ENCODE measurements around the gene XPC.

XPC gene

DNA sequence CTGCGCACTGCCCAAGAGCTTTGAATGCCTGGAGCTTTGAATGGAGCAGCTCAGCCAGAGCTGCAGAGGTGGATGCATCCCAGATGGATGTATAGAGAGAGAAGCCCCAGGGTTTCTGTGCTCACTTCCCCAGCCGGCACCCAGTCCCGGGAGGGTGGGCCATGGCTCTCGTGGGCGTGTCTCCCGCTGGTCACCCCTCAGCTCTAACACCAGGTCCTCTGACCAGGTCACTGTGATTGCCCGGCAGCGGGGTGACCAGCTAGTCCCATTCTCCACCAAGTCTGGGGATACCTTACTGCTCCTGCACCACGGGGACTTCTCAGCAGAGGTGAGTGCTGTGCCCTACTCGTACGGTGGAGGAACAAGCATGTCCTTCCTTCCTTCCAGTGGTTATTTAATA, 42.8 kb downstream of the XPC start:
- no peak for DNase-seq (ENCODE audit: low read depth in 1 of 2, low spot score in 1 of 2)

DNA sequence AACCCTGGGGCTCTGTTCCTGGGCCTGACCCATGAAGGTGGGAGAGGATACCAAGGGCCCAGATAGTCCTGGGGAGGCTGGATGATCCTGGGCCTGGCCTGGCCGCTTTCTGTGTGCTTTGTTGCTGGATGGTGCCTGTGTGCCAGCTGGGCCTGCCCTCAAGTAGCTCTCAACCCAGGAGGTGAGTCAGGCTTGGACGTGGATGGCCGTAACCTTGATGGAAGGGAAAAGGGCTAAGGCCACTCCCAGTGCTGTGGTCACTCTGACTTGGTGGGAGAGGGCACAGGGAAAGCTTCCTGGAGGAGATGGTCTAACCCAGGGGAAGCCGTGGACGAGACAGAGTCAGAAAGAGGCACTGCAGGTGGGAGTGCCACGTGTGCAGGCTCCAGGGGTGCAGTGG, 44.1 kb downstream of the XPC start:
- no peak for DNase-seq (ENCODE audit: low read depth in 1 of 2, low spot score in 1 of 2)

DNA sequence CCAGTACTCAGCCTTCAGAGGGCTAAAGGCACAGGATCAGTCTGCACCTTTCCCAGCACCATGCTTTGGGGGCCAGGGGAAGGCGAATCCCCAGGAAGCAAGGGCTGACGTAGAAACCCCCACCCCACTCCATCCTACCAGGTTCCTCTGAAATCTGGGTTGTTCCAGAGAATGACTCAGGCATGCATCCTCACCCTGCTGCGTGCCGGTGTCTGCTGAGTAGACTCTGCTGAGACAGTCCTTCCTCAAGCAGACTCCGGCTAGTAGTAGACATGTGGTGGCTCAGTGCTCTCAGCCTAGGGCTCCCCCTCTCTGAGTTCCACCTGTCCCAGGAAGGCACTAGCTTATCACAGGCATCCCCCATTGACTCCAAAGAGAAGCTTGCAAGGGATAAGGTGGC, 44.5 kb downstream of the XPC start:
- no peak for DNase-seq (ENCODE audit: low read depth in 1 of 2, low spot score in 1 of 2)

DNA sequence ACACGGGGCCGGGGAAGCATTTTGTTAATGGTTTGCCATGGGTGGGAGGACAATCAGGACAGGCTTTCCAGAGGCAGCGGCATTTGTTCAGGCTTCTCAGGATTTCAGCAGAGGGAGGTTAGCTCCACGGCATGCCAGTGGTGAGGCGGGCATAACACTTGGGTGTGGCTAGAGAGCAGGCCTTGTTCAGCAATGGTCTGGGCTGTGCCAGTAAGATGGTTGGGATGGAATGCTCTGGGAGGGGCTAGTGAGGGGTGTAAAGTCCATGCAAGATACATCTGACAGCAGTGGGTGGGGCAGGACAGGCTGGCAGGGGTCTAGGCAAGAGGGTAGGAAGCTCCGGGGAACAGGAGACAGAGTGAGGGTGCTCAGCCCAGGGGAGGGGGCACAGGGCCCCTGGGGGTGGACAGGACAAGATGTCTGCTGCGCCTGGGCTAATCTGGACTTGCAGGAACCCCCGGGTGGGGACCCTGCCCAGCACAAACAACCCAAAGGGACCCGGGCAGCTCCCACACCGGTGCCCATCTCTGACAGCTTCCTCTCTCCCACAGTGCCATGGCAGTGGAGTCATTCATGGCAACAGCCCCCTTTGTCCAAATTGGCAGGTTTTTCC, 45.1 kb downstream of the XPC start:
- DNase-seq (ENCODE audit: low read depth in 1 of 2, low spot score in 1 of 2) = no peak

DNA sequence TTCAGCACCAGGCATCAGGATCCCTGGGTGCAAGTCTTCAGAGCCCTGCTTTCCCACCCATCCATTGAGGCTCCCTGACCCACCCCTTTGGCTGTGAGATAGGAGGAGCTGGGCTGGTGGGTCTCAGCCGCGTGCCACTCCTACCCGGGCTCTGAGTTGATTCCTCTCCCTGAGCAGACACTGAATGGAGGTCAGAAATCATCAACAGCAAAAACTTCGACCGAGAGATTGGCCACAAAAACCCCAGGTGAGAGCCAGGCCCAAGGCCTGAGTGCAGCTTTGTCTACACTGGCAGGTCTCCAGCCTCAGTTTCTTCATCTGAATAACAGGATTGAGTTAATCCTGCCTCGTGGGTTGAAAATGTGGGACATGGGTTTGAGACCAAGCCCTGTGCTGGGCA, 45.7 kb downstream of the XPC start:
- no peak for DNase-seq (ENCODE audit: low read depth in 1 of 2, low spot score in 1 of 2)

DNA sequence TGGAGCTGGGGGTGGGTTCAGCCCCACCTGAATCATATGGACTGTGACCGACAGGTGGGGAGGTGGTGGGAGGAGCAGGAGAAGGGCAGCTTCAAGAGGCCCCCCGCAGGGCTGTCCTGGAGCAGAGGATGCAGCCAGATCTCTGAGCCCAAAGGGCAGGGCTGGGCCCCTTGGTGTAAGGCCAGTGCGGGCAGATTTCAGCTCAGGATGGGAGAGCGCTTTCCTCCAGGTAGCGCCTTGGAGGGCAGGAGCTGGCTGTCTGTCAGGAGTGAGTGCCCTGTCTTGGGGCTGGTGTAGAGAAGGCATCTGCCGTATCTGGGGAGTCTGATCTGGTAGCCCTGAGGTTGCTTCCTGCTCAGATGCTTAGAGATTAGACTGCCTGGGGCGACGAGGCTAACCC, 46.3 kb downstream of the XPC start:
- DNase-seq (ENCODE audit: low read depth in 1 of 2, low spot score in 1 of 2) = no peak

DNA sequence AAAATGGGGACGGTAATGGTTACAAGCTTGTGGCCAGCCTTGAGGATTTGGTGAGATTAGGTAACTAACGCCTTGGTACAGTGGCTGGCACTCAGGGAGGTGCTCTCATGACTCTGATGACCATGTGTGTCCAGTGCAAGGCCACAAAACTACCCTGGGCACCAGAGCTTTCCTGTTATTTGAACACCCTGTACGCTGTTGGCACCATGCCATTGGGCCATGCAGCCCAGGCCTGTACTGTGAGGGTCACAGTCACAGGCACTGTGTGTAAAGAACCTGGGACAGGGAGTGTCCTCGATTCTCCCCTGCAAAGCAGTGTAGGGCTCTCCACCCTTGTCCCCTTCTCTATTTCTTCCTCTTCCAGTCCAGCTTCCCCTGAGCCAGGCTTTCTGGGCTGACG, 47.3 kb downstream of the XPC start:
- DNase-seq (ENCODE audit: low read depth in 1 of 2, low spot score in 1 of 2) = no peak

DNA sequence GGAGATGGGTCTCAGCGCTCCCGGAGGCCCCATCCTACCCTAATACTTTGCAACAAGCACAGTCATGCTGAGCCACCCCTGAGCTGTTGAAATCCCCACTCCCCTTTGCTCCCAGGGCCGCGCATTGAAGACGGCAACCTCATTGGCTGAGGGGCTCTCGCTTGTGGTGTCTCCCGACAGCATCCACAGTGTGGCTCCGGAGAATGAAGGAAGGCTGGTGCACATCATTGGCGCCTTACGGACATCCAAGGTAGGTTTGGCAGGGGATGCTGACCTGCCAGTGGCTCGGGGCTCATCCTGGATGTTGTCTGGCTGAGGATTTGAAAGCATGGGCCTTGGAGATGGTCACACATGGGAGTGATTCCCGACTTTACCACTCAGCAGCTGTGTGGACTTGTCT, 47.7 kb downstream of the XPC start:
- no peak for DNase-seq (ENCODE audit: low read depth in 1 of 2, low spot score in 1 of 2)

DNA sequence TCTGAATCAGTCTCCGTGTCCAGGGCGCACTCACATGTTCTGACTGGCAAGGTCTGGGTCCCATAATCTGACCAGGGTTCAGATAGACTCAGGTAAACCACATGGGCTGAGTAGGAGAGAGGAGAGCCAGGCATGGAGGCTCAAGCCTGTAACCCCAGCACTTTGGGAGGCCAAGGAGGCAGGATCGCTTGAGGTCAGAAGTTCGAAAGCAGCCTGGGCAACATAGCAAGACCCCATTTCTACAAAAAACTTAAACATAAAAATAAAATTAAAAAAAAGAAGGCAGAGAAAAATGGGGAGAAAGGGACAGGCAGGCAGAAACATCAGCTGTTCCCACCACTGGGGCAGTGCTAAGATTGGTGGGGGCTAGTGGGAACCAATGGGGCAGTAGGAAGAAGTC, 48.2 kb downstream of the XPC start:
- no peak for DNase-seq (ENCODE audit: low read depth in 1 of 2, low spot score in 1 of 2)

DNA sequence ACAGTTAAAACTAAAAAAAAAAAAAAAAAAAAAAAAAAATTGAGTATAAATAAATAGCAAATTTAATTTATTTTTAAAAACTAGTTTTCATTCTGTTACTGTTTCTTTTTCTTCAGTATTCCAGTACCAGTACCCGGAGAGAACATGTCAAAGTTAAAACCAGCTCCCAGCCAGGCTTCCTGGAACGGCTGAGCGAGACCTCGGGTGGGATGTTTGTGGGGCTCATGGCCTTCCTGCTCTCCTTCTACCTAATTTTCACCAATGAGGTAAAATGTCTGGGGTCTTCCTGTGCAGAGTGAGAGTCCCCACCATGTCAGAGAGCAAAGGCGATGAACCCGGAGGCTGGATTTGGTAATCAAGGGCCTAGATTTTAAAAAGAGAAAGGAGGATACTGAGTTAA, 49.1 kb downstream of the XPC start:
- DNase-seq (ENCODE audit: low read depth in 1 of 2, low spot score in 1 of 2) = no peak

DNA sequence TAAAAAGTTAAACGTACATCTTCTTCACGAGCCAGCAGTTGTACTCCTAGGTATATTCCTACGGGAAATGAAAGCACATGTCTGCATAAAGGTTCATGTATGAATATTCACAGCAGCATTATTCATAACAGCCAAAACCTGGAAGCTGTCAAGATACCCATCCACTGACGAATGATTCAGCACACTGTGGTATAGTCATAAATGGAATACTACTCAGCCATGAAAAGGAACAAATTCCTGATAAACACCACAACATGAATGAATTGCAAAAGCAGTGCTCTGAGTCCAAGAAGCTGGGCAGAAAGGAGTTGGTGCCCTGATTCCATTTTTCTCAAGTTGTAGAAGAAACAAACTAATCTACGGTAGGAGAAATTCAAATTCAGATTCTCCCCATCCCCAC, 49.7 kb downstream of the XPC start:
- DNase-seq (ENCODE audit: low read depth in 1 of 2, low spot score in 1 of 2) = no peak

DNA sequence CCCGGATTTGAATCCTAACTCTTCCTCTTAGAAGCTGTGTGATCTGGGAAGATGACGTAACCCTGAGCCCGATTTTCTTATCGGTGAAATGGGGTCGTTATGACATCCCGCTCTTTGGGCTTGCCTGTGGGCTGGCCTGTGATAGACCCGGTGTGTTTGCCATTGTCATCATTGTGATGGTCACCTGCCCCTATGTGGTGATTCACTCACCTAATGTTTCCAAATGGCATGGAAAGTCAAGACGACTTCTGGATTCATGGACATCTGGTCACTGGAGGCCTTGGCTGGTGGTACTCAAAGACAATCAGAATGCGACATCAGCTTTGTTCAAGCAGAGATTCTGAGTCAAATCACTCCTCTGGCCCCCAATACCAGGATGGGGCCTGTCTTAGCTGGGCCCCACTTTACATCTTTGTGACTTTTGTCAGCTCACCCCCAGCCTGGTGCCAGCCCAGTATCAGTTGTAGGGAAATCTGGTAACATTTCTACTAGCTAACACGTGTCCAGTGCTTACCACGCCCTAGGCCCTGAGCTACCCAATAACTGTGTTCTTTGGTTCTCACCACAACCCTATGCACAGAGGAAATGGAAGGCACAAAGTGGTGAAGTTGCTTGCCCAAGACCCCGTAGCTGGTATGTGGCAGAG, 50.8 kb downstream of the XPC start:
- DNase-seq (ENCODE audit: low read depth in 1 of 2, low spot score in 1 of 2) = no peak

DNA sequence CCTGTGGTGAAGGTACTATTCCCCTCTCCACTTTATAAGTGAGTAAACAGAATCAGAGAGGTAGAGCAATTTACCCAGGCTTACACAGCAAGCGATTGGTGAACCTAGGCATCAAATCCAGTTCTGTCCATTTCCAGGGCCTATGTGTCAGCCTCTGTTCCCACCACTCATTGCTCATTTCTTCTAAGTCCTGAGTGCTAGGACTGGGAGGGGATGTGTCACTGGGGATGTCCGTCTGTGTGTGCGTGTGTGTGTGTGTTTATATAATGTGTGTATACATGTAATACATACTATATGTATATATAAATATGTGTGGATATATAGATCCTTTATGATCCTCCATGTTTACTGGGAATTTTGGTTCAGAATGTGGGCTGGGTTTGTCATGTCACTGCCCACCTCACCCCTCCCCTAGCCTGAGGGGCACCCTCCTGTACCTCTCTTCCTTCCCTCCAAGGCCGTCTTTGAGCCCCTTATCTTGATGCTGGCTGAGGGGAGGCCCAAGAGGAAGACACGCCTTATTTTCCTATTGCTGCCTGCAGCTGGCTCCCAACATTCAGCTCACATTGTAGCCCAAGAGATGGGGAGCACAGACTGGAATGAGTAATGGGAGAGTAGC, 51.4 kb downstream of the XPC start:
- no peak for DNase-seq (ENCODE audit: low read depth in 1 of 2, low spot score in 1 of 2)

DNA sequence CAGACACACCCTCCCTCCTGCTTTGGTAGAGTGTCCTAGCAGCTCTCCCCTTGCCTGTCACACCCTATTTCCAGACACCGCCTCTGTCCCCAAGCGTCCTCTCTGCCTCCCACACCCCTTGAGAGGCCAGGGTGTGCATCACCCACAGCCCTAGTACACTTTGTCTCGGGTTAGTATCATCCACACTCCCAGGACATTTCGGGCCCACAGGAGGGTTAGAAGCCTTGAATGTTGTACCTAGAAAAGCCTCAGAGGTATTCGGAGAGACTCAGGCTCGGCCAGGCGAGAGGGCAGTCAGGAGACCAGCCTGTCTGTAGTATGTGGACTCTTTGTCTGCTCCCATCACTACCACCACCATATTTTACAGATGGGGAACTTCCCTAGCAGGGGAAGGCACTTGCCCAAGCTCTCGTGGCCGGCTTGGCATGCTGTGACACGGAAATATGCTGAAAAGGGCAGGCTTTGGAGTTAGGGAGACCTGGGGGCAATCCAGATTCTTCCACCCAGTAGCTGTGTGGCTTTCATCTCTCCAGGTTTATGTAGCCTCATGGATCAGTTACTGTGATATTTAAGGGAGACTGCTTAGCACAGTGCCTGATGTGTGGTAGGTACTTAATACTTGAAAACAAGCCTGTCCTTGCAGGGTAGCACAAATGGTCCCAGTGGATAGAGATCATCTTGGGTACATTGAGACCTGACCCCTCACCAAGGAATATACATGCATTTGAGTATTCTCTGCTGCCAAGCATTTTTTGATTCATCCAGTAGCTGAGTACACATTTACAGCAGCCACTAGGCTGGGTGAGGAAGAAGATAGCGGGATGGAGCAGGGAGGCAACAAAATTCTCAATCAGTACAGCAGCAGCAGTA, 52.1 kb downstream of the XPC start:
- no peak for DNase-seq (ENCODE audit: low read depth in 1 of 2, low spot score in 1 of 2)

DNA sequence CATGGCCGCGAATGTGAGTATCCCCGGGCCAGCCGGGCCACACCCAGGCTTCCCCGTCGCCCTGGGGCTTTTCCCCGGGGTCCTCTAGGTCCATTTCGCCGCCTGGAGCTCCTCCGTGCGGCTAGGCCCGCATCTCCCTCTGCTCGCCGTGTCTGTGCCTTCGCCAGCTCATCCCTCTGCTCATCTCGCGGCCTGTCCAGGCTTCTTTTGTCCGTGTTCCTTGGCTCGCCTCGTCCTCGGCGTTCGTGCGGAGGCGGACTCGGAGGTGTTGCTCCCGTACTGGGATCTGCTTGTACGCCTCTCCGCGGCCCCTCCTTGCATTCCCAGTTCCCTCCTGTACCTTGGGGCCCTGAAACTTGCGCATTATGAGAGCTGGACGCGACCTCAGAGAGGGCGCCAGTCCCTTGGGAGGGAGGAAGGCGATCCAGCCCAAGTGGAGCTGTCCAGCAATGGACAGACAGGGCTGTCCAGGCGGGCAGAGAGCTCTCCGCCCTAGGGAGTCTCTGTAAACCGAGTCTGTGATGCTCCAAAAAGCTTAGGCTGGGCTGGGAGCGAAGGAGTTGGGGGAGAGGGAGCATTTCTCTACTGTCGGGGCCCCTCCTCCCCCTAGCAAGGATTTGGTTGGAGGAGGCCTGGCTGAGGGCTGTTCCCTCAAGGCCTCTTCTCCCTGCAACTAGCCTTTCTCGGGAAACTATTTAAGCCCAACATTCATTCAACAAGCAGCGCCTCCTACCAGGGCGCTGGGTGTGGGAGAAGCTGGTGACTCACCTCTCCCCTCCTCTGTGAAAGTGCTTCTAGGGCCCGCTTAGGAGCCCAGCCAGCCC, 53.0 kb downstream of the XPC start:
- DNase-seq (ENCODE audit: low read depth in 1 of 2, low spot score in 1 of 2) = peak; percentile 35 to 46

DNA sequence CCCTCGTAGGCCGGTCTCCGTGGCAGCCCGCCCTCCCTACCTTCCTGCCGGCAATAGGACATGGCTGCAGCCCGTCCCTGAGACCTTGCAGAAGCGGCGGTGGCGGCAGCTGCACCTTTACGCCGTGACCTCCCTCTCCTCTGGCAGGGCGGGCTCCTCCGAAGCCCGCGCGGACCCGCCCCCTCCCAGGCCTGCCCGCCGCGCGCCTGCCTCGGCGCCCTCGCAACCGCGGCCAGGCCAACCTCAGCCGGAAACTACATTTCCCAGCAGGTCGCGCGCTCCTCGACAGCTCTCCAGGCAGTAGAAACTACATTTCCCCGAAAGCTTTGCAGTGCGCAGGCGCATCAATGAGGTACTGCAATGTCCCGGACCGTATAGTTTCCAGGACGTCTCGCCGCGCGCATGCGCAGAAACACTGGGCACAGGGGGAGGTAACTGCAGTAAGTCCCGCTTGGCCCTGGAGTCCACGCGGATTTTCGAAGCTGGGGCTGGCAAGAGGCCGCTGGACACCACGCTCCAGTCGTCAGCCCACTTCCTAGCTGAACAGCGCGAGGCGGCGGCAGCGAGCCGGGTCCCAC, 53.7 kb downstream of the XPC start, which contains the start of the genes CHCHD4 and TMEM43:
TSS of gene CHCHD4 (minus strand) at position 256 of the 578 bp plus-strand sequence. CDS start at position 62, 194 bp downstream.
TSS of gene TMEM43 (plus strand) at position 438 of the 578 bp plus-strand sequence. CDS start 142 bp downstream, outside the sequence.
- DNase-seq (ENCODE audit: low read depth in 1 of 2, low spot score in 1 of 2) = peak; percentile 93 to 96

DNA sequence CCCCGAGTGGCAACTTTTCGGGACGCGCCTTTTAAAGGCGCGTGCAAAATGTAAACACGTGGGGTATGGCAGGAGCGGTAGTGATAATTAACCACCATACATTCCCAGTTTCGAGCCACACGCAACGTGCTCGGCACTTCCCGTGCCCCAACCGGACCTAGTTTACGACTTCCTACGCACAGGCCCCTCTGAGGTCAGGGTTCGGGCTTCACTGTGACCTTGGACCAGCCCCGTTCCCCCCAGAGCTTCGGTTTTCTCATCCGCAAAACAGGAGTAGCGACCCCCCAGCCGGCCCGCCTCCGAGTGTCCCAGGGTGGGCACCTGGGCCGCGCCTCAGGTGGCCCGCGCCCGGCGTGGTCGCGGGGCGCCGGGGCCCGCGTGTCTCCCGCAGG, 54.2 kb downstream of the XPC start:
- DNase-seq (ENCODE audit: low read depth in 1 of 2, low spot score in 1 of 2) = peak; percentile 33 to 39

DNA sequence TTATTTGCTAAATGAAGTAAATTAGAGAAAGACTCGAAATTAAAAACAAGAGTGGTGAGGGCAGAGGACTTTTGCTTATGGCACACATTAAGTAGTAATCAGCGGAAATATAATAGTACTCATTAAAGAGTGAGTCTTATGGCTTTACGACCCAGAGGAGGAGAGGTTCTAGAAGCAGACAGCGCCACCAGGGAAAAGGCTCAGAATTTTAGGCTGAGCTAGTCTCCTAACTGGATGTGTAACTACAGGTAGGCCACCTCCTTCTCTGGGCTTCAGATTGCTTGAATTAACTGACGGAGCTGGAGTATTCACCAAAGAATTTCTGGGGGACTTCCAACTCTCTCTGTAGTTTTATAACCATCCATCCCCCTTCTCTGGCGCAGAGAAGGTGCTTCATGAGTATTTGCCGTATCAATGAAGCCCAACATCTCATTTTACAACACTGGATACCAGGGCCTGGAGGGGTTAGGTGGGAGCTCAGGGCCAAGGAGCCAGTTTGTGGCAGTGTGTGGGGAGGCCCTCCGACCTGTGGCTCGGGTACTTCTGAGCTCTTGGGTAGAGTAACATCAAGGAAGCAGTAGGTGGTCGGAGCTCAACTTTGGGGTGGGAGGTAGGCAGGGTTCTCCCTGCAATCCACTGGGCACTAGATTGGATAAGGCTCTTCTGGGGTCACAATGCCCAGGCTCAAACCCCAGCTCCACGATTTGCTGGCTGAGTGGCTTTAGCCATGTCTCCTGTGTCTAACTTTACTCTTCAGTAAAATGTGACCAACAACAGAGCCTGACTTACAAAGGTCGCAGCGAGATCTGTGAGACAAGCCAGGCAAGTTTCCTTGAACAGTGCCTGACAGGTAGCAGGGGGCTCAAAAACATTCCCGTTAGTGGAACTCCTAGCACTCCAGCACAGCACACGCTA, 54.8 kb downstream of the XPC start:
- no peak for DNase-seq (ENCODE audit: low read depth in 1 of 2, low spot score in 1 of 2)

DNA sequence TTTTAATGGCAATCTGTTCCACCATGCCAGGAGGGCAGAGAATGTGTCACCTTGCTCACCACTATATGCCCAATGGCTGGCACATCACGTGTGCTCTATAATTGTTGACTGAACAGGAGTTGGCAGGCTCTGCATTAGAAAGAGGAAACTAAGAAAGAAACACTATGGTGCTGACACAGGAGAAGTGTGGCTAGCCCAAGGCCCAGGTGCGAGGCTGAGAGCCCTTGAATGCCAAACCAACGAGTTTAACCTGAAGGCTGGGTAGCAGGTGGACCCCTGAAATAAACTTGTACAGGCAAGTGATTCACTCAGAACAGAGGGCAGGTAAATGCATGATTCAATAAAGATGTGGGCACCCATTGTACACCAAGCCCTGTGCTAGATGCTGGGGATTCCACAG, 56.1 kb downstream of the XPC start:
- no peak for DNase-seq (ENCODE audit: low read depth in 1 of 2, low spot score in 1 of 2)

All from activated T-helper 1 cell treated with anti-CD3 and anti-CD28 coated beads, Interleukin-2, amount 50 U/mL, for 16 hours (primary cell).